HEK293 (cell line): ENCODE data around the gene IWS1.

Experiments
- CTCF ChIA-PET: fragments of 350-600 bp; formaldehyde crosslinking; extraction: SDS; loops from one replicate; lab custom pipeline; 2021; ENCODE audit warnings: antibody characterized with exemption; lab: Yijun Ruan, JAX
- POLR2A ChIA-PET: fragments of 300-600 bp; formaldehyde crosslinking; extraction: SDS; loops from one replicate; lab custom pipeline; 2020; ENCODE audit warnings: antibody characterized with exemption, inconsistent platforms; lab: Yijun Ruan, JAX
- H3K27ac ChIP-seq: fragments of 200-500 bp; sonication (Bioruptor generic); 2 replicates; pipeline ENCODE4 v1.5.1; 2014; ENCODE audit warnings: low read depth, low read length, control low read depth, inconsistent platforms; ENCODE audit errors: extremely low read depth
- H3K36me3 ChIP-seq, 2 experiments: fragments of 200-500 bp in 1 of 2; sonication (Bioruptor generic) in 1 of 2; 1 replicate in 1 of 2; 2 replicates in 1 of 2; pipeline ENCODE4 v1.5.1; 2014 to 2017; ENCODE audit warnings: inconsistent platforms in 2 of 2, low read length in 2 of 2; ENCODE audit not compliant: control insufficient read depth in 2 of 2, insufficient read depth in 1 of 2
- H3K4me1 ChIP-seq: fragments of 200-500 bp; sonication (Bioruptor generic); 2 replicates; pipeline ENCODE4 v1.5.1; 2014; ENCODE audit warnings: mild to moderate bottlenecking, low read length, inconsistent platforms; ENCODE audit not compliant: control insufficient read depth, insufficient read depth
- H3K4me3 ChIP-seq: 2 replicates; pipeline ENCODE4 v1.5.1; 2011; ENCODE audit warnings: low read depth, mild to moderate bottlenecking, control low read depth, low read length, moderate library complexity
- H3K9me3 ChIP-seq: fragments of 200-500 bp; sonication (Bioruptor generic); 2 replicates; pipeline ENCODE4 v1.5.1; 2014; ENCODE audit warnings: low read depth, low read length, inconsistent platforms; ENCODE audit not compliant: control insufficient read depth, insufficient read depth
- GLIS1 ChIP-seq: fragments of 450-650 bp; formaldehyde crosslinking; IDR thresholded peaks from 2 replicates; pipeline ENCODE4 v1.5.1; 2016; ENCODE audit warnings: missing biosample characterization, missing genetic modification characterization
- SETDB1 ChIP-seq: IDR thresholded peaks from one replicate; pipeline ENCODE4 v1.6.1; 2017; ENCODE audit warnings: mild to moderate bottlenecking, low read length, moderate library complexity, mixed read lengths; ENCODE audit not compliant: insufficient read length
- TCF7L2 ChIP-seq: IDR thresholded peaks from 2 replicates; pipeline ENCODE4 v1.6.1; 2011; ENCODE audit warnings: low read depth, mild to moderate bottlenecking, inconsistent platforms, low read length, moderate library complexity, borderline replicate concordance
- YY1 ChIP-seq: fragments of 450-650 bp; formaldehyde crosslinking; IDR thresholded peaks from 2 replicates; pipeline ENCODE4 v1.5.1; 2018; ENCODE audit warnings: missing biosample characterization, missing genetic modification characterization
- ZFHX2 ChIP-seq: fragments of 450-650 bp; formaldehyde crosslinking; conservative IDR thresholded peaks from 2 replicates; pipeline ENCODE4 v1.5.1; 2016; ENCODE audit warnings: missing biosample characterization, missing genetic modification characterization
- ZNF133 ChIP-seq: fragments of 450-650 bp; formaldehyde crosslinking; IDR thresholded peaks from 2 replicates; pipeline ENCODE4 v1.5.1; 2016; ENCODE audit warnings: missing biosample characterization, missing genetic modification characterization
- ZNF174 ChIP-seq: fragments of 450-650 bp; formaldehyde crosslinking; IDR thresholded peaks from 2 replicates; pipeline ENCODE4 v1.5.0; 2017; ENCODE audit warnings: missing biosample characterization, mild to moderate bottlenecking, missing genetic modification characterization
- ZNF274 ChIP-seq, 2 experiments: fragments of 200-500 bp in 1 of 2; fragments of 450-650 bp in 1 of 2; sonication (Bioruptor generic) in 1 of 2; formaldehyde crosslinking in 1 of 2; IDR thresholded peaks; 2 replicates each; pipeline versions ENCODE4 v1.5.1 to v1.6.1; 2014 to 2016; ENCODE audit warnings: borderline replicate concordance in 1 of 2, inconsistent platforms in 1 of 2, low read length in 1 of 2, missing biosample characterization in 1 of 2, missing genetic modification characterization in 1 of 2
- ZNF335 ChIP-seq: fragments of 450-650 bp; formaldehyde crosslinking; conservative IDR thresholded peaks from 2 replicates; pipeline ENCODE4 v1.5.1; 2016; ENCODE audit warnings: missing biosample characterization, missing genetic modification characterization
- ZNF404 ChIP-seq: fragments of 450-650 bp; formaldehyde crosslinking; IDR thresholded peaks from 2 replicates; pipeline ENCODE4 v1.5.1; 2017; ENCODE audit warnings: missing biosample characterization, missing genetic modification characterization
- ZNF423 ChIP-seq: fragments of 450-650 bp; formaldehyde crosslinking; IDR thresholded peaks from 2 replicates; pipeline ENCODE4 v1.5.1; 2016; ENCODE audit warnings: missing biosample characterization, missing genetic modification characterization
- ZNF473 ChIP-seq: fragments of 450-650 bp; formaldehyde crosslinking; IDR thresholded peaks from 2 replicates; pipeline ENCODE4 v1.5.1; 2017; ENCODE audit warnings: missing biosample characterization, missing genetic modification characterization
- ZNF48 ChIP-seq: fragments of 450-650 bp; formaldehyde crosslinking; IDR thresholded peaks from 2 replicates; pipeline ENCODE4 v1.5.1; 2016; ENCODE audit warnings: missing biosample characterization, missing genetic modification characterization
- ZNF514 ChIP-seq: fragments of 450-650 bp; formaldehyde crosslinking; IDR thresholded peaks from 2 replicates; pipeline ENCODE4 v1.5.1; 2016; ENCODE audit warnings: missing biosample characterization, missing genetic modification characterization
- ZNF518A ChIP-seq: fragments of 450-650 bp; formaldehyde crosslinking; conservative IDR thresholded peaks from 2 replicates; pipeline ENCODE4 v1.5.1; 2016; ENCODE audit warnings: low read depth, missing biosample characterization, missing genetic modification characterization
- ZNF639 ChIP-seq: fragments of 450-650 bp; formaldehyde crosslinking; IDR thresholded peaks from 2 replicates; pipeline ENCODE4 v1.5.1; 2016; ENCODE audit warnings: missing biosample characterization, missing genetic modification characterization
- ZNF660 ChIP-seq: fragments of 450-650 bp; IDR thresholded peaks from 2 replicates; pipeline ENCODE4 v1.5.1; 2018; ENCODE audit warnings: missing biosample characterization, mild to moderate bottlenecking, missing genetic modification characterization
- ZNF791 ChIP-seq: fragments of 450-650 bp; formaldehyde crosslinking; IDR thresholded peaks from 2 replicates; pipeline ENCODE4 v1.5.1; 2016; ENCODE audit warnings: missing biosample characterization, missing genetic modification characterization
- TF ChIP-seq, protein P1 (sequence below): fragments of 450-650 bp; formaldehyde crosslinking; IDR thresholded peaks from 2 replicates; pipeline ENCODE4 v1.5.1; 2016; ENCODE audit warnings: missing biosample characterization, missing genetic modification characterization
- TF ChIP-seq, protein P2 (sequence below): fragments of 450-650 bp; formaldehyde crosslinking; IDR thresholded peaks from 2 replicates; pipeline ENCODE4 v1.5.1; 2016; ENCODE audit warnings: missing biosample characterization, missing genetic modification characterization

IWS1 gene

GRCh38 chr2:127560201-127560930, 34.1 kb upstream of the IWS1 start:
- POLR2A ChIA-PET = no interaction called here
- CTCF ChIA-PET = interaction anchor here (1.4 kb wide), 1 partner anchor 31 kb away, joined by 5 read pairs; no protein-coding TSS in a partner anchor
- no peak overlapping the region for H3K27ac ChIP-seq

More at GRCh38 chr2:127560201-127560930, 34.1 kb upstream of the IWS1 start:
- no peaks in the 10 kb centered on the region for H3K9me3 ChIP-seq
- no peak overlapping the region for H3K4me3 ChIP-seq
- TF ChIP-seq ZNF791 (no peak), YY1 (tag by site-specific recombination) (no peak), ZNF423 (no peak), ZNF48 (tag by site-specific recombination) (no peak), SETDB1 (no peak), ZNF473 (tag by site-specific recombination) (no peak), ZNF514 (no peak), ZNF404 (tag by site-specific recombination) (no peak), ZNF518A (tag by site-specific recombination) (no peak), ZNF133 (tag by site-specific recombination) (no peak), ZNF274 (IDR thresholded peaks at IDR 0.05; ENCODE audit: low read length) (no peak), ZNF274 (tag by site-specific recombination; IDR thresholded peaks at IDR 0.05; ENCODE audit: borderline replicate concordance) (no peak), ZFHX2 (tag by site-specific recombination) (no peak), TCF7L2 (no peak), ZNF639 (tag by site-specific recombination) (no peak), ZNF660 (tag by site-specific recombination) (no peak), GLIS1 (no peak), ZNF335 (no peak), ZNF174 (no peak)
- TF ChIP-seq, protein P1, sequence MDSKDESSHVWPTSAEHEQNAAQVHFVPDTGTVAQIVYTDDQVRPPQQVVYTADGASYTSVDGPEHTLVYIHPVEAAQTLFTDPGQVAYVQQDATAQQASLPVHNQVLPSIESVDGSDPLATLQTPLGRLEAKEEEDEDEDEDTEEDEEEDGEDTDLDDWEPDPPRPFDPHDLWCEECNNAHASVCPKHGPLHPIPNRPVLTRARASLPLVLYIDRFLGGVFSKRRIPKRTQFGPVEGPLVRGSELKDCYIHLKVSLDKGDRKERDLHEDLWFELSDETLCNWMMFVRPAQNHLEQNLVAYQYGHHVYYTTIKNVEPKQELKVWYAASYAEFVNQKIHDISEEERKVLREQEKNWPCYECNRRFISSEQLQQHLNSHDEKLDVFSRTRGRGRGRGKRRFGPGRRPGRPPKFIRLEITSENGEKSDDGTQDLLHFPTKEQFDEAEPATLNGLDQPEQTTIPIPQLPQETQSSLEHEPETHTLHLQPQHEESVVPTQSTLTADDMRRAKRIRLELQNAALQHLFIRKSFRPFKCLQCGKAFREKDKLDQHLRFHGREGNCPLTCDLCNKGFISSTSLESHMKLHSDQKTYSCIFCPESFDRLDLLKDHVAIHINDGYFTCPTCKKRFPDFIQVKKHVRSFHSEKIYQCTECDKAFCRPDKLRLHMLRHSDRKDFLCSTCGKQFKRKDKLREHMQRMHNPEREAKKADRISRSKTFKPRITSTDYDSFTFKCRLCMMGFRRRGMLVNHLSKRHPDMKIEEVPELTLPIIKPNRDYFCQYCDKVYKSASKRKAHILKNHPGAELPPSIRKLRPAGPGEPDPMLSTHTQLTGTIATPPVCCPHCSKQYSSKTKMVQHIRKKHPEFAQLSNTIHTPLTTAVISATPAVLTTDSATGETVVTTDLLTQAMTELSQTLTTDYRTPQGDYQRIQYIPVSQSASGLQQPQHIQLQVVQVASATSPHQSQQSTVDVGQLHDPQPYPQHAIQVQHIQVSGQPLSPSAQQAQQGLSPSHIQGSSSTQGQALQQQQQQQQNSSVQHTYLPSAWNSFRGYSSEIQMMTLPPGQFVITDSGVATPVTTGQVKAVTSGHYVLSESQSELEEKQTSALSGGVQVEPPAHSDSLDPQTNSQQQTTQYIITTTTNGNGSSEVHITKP (tag by site-specific recombination) = no peak
- TF ChIP-seq, protein P2, sequence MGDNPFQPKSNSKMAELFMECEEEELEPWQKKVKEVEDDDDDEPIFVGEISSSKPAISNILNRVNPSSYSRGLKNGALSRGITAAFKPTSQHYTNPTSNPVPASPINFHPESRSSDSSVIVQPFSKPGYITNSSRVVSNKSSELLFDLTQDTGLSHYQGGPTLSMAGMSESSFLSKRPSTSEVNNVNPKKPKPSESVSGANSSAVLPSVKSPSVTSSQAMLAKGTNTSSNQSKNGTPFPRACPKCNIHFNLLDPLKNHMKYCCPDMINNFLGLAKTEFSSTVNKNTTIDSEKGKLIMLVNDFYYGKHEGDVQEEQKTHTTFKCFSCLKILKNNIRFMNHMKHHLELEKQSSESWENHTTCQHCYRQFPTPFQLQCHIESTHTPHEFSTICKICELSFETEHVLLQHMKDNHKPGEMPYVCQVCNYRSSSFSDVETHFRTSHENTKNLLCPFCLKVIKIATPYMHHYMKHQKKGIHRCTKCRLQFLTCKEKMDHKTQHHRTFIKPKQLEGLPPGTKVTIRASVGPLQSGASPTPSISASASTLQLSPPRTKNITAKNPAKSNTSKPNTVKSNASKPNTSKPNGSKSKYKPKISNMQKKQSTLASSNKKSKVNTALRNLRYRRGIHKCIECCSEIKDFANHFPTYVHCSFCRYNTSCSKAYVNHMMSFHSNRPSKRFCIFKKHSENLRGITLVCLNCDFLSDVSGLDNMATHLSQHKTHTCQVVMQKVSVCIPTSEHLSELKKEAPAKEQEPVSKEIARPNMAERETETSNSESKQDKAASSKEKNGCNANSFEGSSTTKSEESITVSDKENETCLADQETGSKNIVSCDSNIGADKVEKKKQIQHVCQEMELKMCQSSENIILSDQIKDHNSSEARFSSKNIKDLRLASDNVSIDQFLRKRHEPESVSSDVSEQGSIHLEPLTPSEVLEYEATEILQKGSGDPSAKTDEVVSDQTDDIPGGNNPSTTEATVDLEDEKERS (tag by site-specific recombination) = no peak
- H3K36me3 ChIP-seq = no peaks in the 10 kb centered on the region
- H3K4me1 ChIP-seq = no peaks in the 10 kb centered on the region
